GM20431 (cell line): Measurements from ENCODE around the gene THSD4.
"Not testable (repeated sequence)": the region's sequence is repeated elsewhere in the genome, so short reads cannot be mapped to it uniquely, and the experiment has no call there.

ENCODE experiments used
- in situ Hi-C: fragments of 300-500 bp; cut with MseI, MboI; formaldehyde crosslinking; loops from one replicate; pipeline ENCODE4 v1.15.0; 2020; ENCODE audit warnings: low sequenced_read_pairs; ENCODE audit not compliant: unreplicated experiment

THSD4 gene

GRCh38 chr15:71390096-71390495 is 274.8 kb downstream of the THSD4 start:
- in situ Hi-C loops, result no loop called here

GRCh38 chr15:71391421-71392088 is 276.3 kb downstream of the THSD4 start:
- in situ Hi-C loops, result no loop called here

GRCh38 chr15:71392861-71393283 is 277.6 kb downstream of the THSD4 start:
- in situ Hi-C loops, result no loop called here

GRCh38 chr15:71393383-71393782 is 278.1 kb downstream of the THSD4 start:
- in situ Hi-C loops, result no loop called here

- in situ Hi-C loops, result no loop called here
Measured at GRCh38 chr15:71396536-71397125, 281.4 kb downstream of the THSD4 start.

- in situ Hi-C loops, result no loop called here
Measured at GRCh38 chr15:71397377-71397776, 282.1 kb downstream of the THSD4 start.

GRCh38 chr15:71400294-71400693 is 285.0 kb downstream of the THSD4 start:
- in situ Hi-C loops, result no loop called here

- in situ Hi-C loops, result not testable (repeated sequence)
Measured at GRCh38 chr15:71401728-71402127, 286.5 kb downstream of the THSD4 start.

GRCh38 chr15:71409541-71409940 is 294.3 kb downstream of the THSD4 start:
- in situ Hi-C loops, result no loop called here

- in situ Hi-C loops, result no loop called here
Measured at GRCh38 chr15:71410347-71410746, 295.1 kb downstream of the THSD4 start.

- in situ Hi-C loops, result no loop called here
Measured at GRCh38 chr15:71411538-71412482, 296.5 kb downstream of the THSD4 start.

- in situ Hi-C loops, result no loop called here
Measured at GRCh38 chr15:71413419-71413818, 298.1 kb downstream of the THSD4 start.

- in situ Hi-C loops, result no loop called here
Measured at GRCh38 chr15:71414853-71415252, 299.6 kb downstream of the THSD4 start.

GRCh38 chr15:71422530-71423259 is 307.4 kb downstream of the THSD4 start:
- in situ Hi-C loops, result no loop called here

- in situ Hi-C loops, result loop anchor here (25.0 kb wide), 2 partner anchors 312 to 437 kb away; partner anchors contain the start of gene THSD4
Measured at GRCh38 chr15:71424765-71425164, 309.5 kb downstream of the THSD4 start.

GRCh38 chr15:71425388-71425787 is 310.1 kb downstream of the THSD4 start:
- in situ Hi-C loops, result loop anchor here (25.0 kb wide), 2 partner anchors 313 to 438 kb away; partner anchors contain the start of gene THSD4

- in situ Hi-C loops, result loop anchor here (25.0 kb wide), 2 partner anchors 314 to 439 kb away; partner anchors contain the start of gene THSD4
Measured at GRCh38 chr15:71426792-71427191, 311.5 kb downstream of the THSD4 start.

- in situ Hi-C loops, result loop anchor here (25.0 kb wide), 2 partner anchors 318 to 443 kb away; partner anchors contain the start of gene THSD4
Measured at GRCh38 chr15:71430782-71431181, 315.5 kb downstream of the THSD4 start.
